ENCODE measurements around the gene NHSL2. TPM values are rescaled to one million over a fixed set of nuclear protein-coding genes. Genes with fewer than 3 reads are reported as not detected.

The NHSL2 gene
- total RNA-seq, 2 donors from 2014 or later = 1.6 to 2.9 TPM

DNA sequence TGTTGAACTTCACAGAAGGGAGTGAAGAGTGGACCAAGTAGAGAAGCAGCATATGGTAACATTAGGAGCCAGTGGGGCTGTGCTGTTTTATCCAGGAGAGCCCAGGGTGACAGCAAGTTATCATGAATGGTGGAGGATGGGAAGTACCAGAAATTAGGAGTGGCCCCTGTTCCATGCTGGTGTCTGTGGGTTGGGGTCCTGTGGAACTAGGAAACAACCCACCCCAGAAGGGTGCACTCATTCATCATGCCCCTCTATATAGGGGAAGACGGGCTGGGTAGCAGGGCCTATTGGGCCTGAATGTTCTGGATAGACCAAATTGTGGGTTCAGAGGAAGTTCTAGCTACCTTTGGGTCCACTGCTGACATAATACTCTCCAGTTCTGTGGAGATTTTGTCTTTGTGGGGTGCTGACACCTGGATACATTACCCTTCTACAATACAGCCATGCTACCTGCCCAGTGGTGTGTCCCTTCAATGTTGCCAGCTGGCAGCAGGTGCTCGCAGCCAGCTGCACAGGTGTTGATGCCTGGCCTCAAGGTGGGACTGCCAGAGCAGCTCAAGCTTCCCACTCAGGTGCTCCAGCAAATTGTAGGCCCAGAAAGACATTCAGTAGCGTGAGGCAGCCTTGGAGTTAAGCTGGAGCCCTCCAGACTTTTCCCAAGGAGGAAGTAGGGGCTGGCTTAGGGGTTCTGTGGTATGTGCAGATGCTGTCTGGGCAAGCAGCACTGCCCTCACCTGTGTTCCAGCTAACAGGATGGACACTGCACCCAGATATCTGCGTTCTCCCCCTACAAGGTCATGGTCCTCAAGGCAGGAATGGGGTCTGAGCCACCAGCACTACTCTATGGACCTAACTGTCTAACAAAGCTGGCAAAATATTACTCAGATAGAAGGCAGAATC, 106.5 kb downstream of the NHSL2 start:
- H3K27me3 ChIP-seq = no peaks in the 10 kb centered on the region

GRCh38 chrX:72018277-72019112, 107.8 kb downstream of the NHSL2 start:
- H3K27ac ChIP-seq = peak overlapping the region in 3 of 4 donors; percentile 5 to 55 (median 47)
- TF ChIP-seq CTCF (IDR thresholded peaks at IDR 0.05) (peak; percentile 22 to 84 (median 77)), POLR2A (IDR thresholded peaks at IDR 0.05) (no peak)
- H3K4me3 ChIP-seq = no peak overlapping the region
- 0 to 7% methylated on average over 3 to 17 of the region's 70 CpGs for WGBS, 2 donors
- peaks cover 14% of the 10 kb centered on the region for H3K4me1 ChIP-seq
- no peaks in the 10 kb centered on the region for H3K9me3 ChIP-seq
- intact Hi-C loops (cut with DNase I) = no loop called here
- ATAC-seq (peak; percentile 99), DNase-seq (peak; percentile 83 to 90 (median 88))
- H3K27me3 ChIP-seq = no peaks in the 10 kb centered on the region
- no peaks in the 10 kb centered on the region for H3K36me3 ChIP-seq (replicated peaks in 1 of 2; ENCODE audit: insufficient read depth in 1 of 2, low read depth in 2 of 2)

More for the DNA sequence above, 106.5 kb downstream of the NHSL2 start:
- Histone ChIP-seq H3K4me3 (no peak overlapping the region), H3K36me3 (replicated peaks in 1 of 2; ENCODE audit: insufficient read depth in 1 of 2, low read depth in 2 of 2) (no peaks in the 10 kb centered on the region), H3K9me3 (no peaks in the 10 kb centered on the region), H3K4me1 (peaks cover 14% of the 10 kb centered on the region), H3K27ac (no peak overlapping the region)
- intact Hi-C loops (cut with DNase I) = no loop called here
- 83 to 100% methylated on average over 1 to 2 of the region's 4 CpGs for WGBS, 2 donors
- ATAC-seq (no peak), DNase-seq (no peak)
- TF ChIP-seq CTCF (IDR thresholded peaks at IDR 0.05) = no peak
- no peak for TF ChIP-seq POLR2A (IDR thresholded peaks at IDR 0.05)

- H3K4me3 ChIP-seq = no peak overlapping the region
- no peaks in the 10 kb centered on the region for H3K27me3 ChIP-seq
- ATAC-seq (no peak), DNase-seq (no peak)
- H3K36me3 ChIP-seq (replicated peaks in 1 of 2; ENCODE audit: insufficient read depth in 1 of 2, low read depth in 2 of 2) = no peaks in the 10 kb centered on the region
- intact Hi-C loops (cut with DNase I) = no loop called here
- 48 to 59% methylated on average over 3 of the region's 3 CpGs for WGBS, 2 donors
- peaks cover 14% of the 10 kb centered on the region for H3K4me1 ChIP-seq
- no peak overlapping the region for H3K27ac ChIP-seq
- no peaks in the 10 kb centered on the region for H3K9me3 ChIP-seq
- TF ChIP-seq CTCF (IDR thresholded peaks at IDR 0.05) (no peak), POLR2A (IDR thresholded peaks at IDR 0.05) (no peak)
Observed at GRCh38 chrX:72019487-72019886, 108.8 kb downstream of the NHSL2 start.

DNA sequence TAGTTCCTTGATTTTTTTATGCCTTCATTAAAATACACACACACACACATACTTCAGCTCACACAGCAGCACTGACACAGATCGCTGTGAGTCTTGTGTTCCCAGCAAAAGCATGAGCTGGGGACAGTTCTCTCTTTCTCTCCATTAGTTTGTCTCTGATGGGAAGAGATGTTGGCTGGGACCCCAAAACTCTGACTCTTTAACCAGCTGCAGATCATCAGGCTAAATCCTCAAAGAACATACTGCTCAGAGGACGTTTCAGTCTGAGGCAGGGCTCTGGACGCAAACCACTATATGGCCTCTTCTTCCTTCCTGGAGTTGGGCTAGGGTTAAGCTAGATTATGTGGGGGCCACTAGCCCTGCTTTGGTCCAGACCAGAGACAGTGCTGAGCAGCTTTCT, 109.6 kb downstream of the NHSL2 start:
- Histone ChIP-seq H3K27ac (no peak overlapping the region), H3K4me1 (peaks cover 14% of the 10 kb centered on the region), H3K4me3 (no peak overlapping the region), H3K27me3 (no peaks in the 10 kb centered on the region), H3K36me3 (replicated peaks in 1 of 2; ENCODE audit: insufficient read depth in 1 of 2, low read depth in 2 of 2) (no peaks in the 10 kb centered on the region), H3K9me3 (no peaks in the 10 kb centered on the region)
- peak in 1 of 4 donors; percentile 12 for DNase-seq
- WGBS, 2 donors = 60 to 73% methylated on average over 3 of the region's 3 CpGs
- intact Hi-C loops (cut with DNase I) = no loop called here
- ATAC-seq = no peak
- TF ChIP-seq CTCF (IDR thresholded peaks at IDR 0.05) = no peak
- no peak for TF ChIP-seq POLR2A (IDR thresholded peaks at IDR 0.05)

Data from body of pancreas (tissue), 4 donors.